ENCODE results near the gene P2RX4. TPM values are rescaled to one million over a fixed set of nuclear protein-coding genes. Genes with fewer than 3 reads are reported as not detected.
"Not testable (repeated sequence)": the region's sequence is repeated elsewhere in the genome, so short reads cannot be mapped to it uniquely, and the experiment has no call there.

Gene P2RX4
- total RNA-seq, 1 experiment from 2014 or later, result 17.1 TPM

DNA sequence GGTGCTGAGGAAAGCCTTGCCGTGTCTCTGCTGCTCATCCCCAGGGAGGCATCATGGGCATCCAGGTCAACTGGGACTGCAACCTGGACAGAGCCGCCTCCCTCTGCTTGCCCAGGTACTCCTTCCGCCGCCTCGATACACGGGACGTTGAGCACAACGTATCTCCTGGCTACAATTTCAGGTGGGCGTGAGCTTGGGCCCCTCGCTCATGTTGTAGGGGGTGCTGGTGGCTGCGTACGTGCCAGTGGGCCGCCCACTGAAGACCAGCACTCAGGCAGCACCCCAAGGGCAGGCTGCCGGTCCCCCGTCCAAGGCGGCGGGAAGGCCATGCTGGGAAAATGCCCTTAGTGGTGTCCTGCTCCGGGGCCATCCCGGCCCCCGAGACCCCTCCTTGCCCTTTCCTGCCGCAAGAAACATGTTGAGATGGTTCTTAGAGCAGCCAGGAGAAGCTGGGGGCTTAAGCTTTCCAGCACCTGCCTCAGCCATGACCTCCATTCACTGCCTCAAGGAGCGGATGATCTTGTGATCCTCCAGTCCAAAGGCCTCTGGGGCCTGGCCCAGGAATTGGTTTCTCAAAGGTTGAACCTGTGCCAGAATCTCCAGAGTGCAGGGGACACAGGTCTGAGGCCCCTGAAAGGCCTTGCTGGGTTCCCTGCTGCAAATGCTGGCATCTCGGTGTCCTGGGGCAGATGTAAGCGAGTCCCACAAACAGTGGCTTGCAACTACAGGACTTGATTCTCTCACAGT is 19.2 kb downstream of the P2RX4 start:
- no peaks in the 10 kb centered on the region for H3K9me2 ChIP-seq (ENCODE audit: insufficient read depth)
- peak overlapping the region; percentile 69 for H3K4me2 ChIP-seq (ENCODE audit: low read length)
- no peaks in the 10 kb centered on the region for H3K9me3 ChIP-seq (ENCODE audit: control insufficient read depth in 1 of 2, insufficient read depth in 1 of 2, low read depth in 1 of 2, low read length in 2 of 2)
- H3K9ac ChIP-seq (ENCODE audit: low read length), result peak overlapping the region; percentile 6
- H3K36me3 ChIP-seq (ENCODE audit: control insufficient read depth in 1 of 2, insufficient read depth in 2 of 2, low read length in 2 of 2), result peaks cover 0 to 2% of the 10 kb centered on the region in 2 experiments; a peak in 1 of 4 replicates
- intact Hi-C loops (cut with micrococcal nuclease), result no loop called here
- H3K27ac ChIP-seq (ENCODE audit: low read depth, low read length), result peak overlapping the region; percentile 75
- no TSS peak for BruUV-seq (replicated peaks)
- H3K27me3 ChIP-seq (ENCODE audit: insufficient read depth, low read length), result no peaks in the 10 kb centered on the region
- H3K4me1 ChIP-seq (ENCODE audit: control insufficient read depth in 1 of 2, insufficient read depth in 2 of 2, low read length in 2 of 2), result peaks cover 13 to 20% of the 10 kb centered on the region in 2 experiments
- POLR2A ChIA-PET, result no interaction called here
- ATAC-seq (no peak), DNase-seq (ENCODE audit: low read depth, low spot score) (no peak)
- CTCF ChIA-PET, result interaction anchor here (1.0 to 2.0 kb wide), 5 partner anchors 10 to 246 kb away, joined by 3 to 7 read pairs (median 3); no protein-coding TSS in a partner anchor
- H3K4me3 ChIP-seq (replicated peaks in 1 of 2; ENCODE audit: low read depth in 1 of 2, low read length in 2 of 2), result no peak overlapping the region
- RAD21 ChIA-PET (ENCODE audit: low non-redundant PET in 1 of 2, low total read pairs in 2 of 2, uncharacterized antibody in 2 of 2, unreplicated experiment in 2 of 2), result no interaction called here
- H2AFZ ChIP-seq (ENCODE audit: low read depth, low read length, poor library complexity, severe bottlenecking), result no peak overlapping the region
- no peaks in the 10 kb centered on the region for H4K20me1 ChIP-seq (ENCODE audit: insufficient read depth)
- H3K79me2 ChIP-seq (ENCODE audit: insufficient read depth, low read length), result no peaks in the 10 kb centered on the region
- TF ChIP-seq CBX3 (IDR thresholded peaks at IDR 0.05; ENCODE audit: low read depth) (no peak), RAD21 (IDR thresholded peaks at IDR 0.05; ENCODE audit: low read depth) (no peak), FOSL1 (IDR thresholded peaks at IDR 0.05; ENCODE audit: low read depth) (no peak)

DNA sequence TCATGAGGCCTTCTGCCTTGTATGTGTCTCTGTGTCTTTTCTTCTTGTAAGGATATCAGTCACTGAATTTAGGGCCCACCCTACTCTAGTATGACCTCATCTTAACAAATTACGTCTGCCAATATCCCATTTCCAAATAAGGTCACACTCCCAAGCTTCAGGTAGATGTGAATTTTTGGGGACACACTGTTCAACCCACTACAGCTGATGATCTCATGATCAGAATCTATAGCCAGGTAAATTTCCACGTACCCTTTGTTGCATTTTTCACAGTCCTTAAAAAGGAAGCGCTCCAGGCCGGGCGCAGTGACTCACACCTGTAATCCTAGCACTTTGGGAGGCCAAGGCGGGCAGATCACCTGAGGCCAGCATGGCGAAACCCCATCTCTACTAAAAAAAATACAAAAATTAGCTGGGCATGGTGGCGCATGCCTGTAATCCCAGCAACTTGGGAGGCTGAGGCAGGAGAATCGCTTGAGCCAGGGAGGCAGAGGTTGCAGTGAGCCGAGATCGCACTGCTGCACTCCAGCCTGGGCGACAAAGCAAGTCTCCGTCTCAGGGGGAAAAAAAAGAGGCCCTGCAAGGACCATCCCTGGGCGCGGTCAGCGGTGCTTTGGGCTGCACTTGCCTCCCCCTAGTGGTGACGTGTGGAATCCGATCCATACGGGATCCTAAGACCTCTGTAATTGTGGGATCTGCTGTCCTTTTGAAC is 20.1 kb downstream of the P2RX4 start:
- peak; percentile 93 for ATAC-seq
- Histone ChIP-seq H3K4me1 (ENCODE audit: control insufficient read depth in 1 of 2, insufficient read depth in 2 of 2, low read length in 2 of 2) (peaks cover 13 to 20% of the 10 kb centered on the region in 2 experiments), H3K4me3 (replicated peaks in 1 of 2; ENCODE audit: low read depth in 1 of 2, low read length in 2 of 2) (peak overlapping the region in 1 of 2 experiments; percentile 25; a peak in 1 of 4 replicates), H3K9ac (ENCODE audit: low read length) (peak overlapping the region; percentile 6), H3K4me2 (ENCODE audit: low read length) (peak overlapping the region; percentile 69), H2AFZ (ENCODE audit: low read depth, low read length, poor library complexity, severe bottlenecking) (peak overlapping the region; percentile 39), H3K27ac (ENCODE audit: low read depth, low read length) (peak overlapping the region; percentile 75)
- intact Hi-C loops (cut with micrococcal nuclease), result loop anchor here (1.0 to 5.0 kb wide), 3 partner anchors 118 to 223 kb away; no protein-coding TSS in a partner anchor
- H4K20me1 ChIP-seq (ENCODE audit: insufficient read depth); BruUV-seq (replicated peaks); RAD21 ChIA-PET (ENCODE audit: low non-redundant PET in 1 of 2, low total read pairs in 2 of 2, uncharacterized antibody in 2 of 2, unreplicated experiment in 2 of 2); H3K9me3 ChIP-seq (ENCODE audit: control insufficient read depth in 1 of 2, insufficient read depth in 1 of 2, low read depth in 1 of 2, low read length in 2 of 2); H3K79me2 ChIP-seq (ENCODE audit: insufficient read depth, low read length); H3K36me3 ChIP-seq (ENCODE audit: control insufficient read depth in 1 of 2, insufficient read depth in 2 of 2, low read length in 2 of 2); H3K9me2 ChIP-seq (ENCODE audit: insufficient read depth); H3K27me3 ChIP-seq (ENCODE audit: insufficient read depth, low read length): not testable (repeated sequence)
- 0 out of 2 replicates have a peak, but pooled peaks have one; percentile 42 for TF ChIP-seq JUND (IDR thresholded peaks at IDR 0.05)
- TF ChIP-seq, protein P1, sequence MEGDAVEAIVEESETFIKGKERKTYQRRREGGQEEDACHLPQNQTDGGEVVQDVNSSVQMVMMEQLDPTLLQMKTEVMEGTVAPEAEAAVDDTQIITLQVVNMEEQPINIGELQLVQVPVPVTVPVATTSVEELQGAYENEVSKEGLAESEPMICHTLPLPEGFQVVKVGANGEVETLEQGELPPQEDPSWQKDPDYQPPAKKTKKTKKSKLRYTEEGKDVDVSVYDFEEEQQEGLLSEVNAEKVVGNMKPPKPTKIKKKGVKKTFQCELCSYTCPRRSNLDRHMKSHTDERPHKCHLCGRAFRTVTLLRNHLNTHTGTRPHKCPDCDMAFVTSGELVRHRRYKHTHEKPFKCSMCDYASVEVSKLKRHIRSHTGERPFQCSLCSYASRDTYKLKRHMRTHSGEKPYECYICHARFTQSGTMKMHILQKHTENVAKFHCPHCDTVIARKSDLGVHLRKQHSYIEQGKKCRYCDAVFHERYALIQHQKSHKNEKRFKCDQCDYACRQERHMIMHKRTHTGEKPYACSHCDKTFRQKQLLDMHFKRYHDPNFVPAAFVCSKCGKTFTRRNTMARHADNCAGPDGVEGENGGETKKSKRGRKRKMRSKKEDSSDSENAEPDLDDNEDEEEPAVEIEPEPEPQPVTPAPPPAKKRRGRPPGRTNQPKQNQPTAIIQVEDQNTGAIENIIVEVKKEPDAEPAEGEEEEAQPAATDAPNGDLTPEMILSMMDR (IDR thresholded peaks at IDR 0.05 in 2 of 3, conservative IDR thresholded peaks at IDR 0.05 in 1 of 3; ENCODE audit: borderline replicate concordance in 1 of 3, insufficient read depth in 1 of 3, low read depth in 2 of 3, low read length in 2 of 3), result peak; percentile 75 to 91 (median 83); a peak in 5 of 6 replicates
- peak; percentile 93 for TF ChIP-seq SRF (IDR thresholded peaks at IDR 0.05; ENCODE audit: low read depth)
- TF ChIP-seq, protein P2, sequence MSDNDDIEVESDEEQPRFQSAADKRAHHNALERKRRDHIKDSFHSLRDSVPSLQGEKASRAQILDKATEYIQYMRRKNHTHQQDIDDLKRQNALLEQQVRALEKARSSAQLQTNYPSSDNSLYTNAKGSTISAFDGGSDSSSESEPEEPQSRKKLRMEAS (IDR thresholded peaks at IDR 0.05), result peak; percentile 42; the same call in 1 of the 2 replicates
- TF ChIP-seq POLR2AphosphoS5 (IDR thresholded peaks at IDR 0.05; ENCODE audit: low read depth, low read length), result peak; percentile 26
- peak; percentile 62 for TF ChIP-seq FOSL1 (IDR thresholded peaks at IDR 0.05; ENCODE audit: low read depth)
- peak; percentile 87 for TF ChIP-seq RAD21 (IDR thresholded peaks at IDR 0.05; ENCODE audit: low read depth)
- POLR2A ChIA-PET, result interaction anchor here (0.9 kb wide), 1 partner anchor 9 kb away, joined by 3 read pairs; no protein-coding TSS in a partner anchor
- peak; percentile 73 for DNase-seq (ENCODE audit: low read depth, low spot score)
- CTCF ChIA-PET, result interaction anchor here (1.0 to 2.0 kb wide), 5 partner anchors 9 to 247 kb away, joined by 3 to 7 read pairs (median 3); no protein-coding TSS in a partner anchor

Data from HCT116 (cell line).